GM12872 (cell line): ENCODE measurements around the gene TGFBR3.

Experiments used
- TF ChIP-seq, protein P1 (sequence below): IDR thresholded peaks from 3 replicates; pipeline ENCODE4 v1.5.1; 2011; ENCODE audit warnings: low read depth, mild to moderate bottlenecking, low read length, moderate library complexity; ENCODE audit not compliant: insufficient read depth

TGFBR3 gene

GRCh38 chr1:91736715-91737615 lies 149.0 kb downstream of the TGFBR3 start:
- TF ChIP-seq, protein P1, sequence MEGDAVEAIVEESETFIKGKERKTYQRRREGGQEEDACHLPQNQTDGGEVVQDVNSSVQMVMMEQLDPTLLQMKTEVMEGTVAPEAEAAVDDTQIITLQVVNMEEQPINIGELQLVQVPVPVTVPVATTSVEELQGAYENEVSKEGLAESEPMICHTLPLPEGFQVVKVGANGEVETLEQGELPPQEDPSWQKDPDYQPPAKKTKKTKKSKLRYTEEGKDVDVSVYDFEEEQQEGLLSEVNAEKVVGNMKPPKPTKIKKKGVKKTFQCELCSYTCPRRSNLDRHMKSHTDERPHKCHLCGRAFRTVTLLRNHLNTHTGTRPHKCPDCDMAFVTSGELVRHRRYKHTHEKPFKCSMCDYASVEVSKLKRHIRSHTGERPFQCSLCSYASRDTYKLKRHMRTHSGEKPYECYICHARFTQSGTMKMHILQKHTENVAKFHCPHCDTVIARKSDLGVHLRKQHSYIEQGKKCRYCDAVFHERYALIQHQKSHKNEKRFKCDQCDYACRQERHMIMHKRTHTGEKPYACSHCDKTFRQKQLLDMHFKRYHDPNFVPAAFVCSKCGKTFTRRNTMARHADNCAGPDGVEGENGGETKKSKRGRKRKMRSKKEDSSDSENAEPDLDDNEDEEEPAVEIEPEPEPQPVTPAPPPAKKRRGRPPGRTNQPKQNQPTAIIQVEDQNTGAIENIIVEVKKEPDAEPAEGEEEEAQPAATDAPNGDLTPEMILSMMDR: no peak

GRCh38 chr1:91736146-91736714 lies 149.7 kb downstream of the TGFBR3 start:
- TF ChIP-seq, protein P1: no peak

DNA sequence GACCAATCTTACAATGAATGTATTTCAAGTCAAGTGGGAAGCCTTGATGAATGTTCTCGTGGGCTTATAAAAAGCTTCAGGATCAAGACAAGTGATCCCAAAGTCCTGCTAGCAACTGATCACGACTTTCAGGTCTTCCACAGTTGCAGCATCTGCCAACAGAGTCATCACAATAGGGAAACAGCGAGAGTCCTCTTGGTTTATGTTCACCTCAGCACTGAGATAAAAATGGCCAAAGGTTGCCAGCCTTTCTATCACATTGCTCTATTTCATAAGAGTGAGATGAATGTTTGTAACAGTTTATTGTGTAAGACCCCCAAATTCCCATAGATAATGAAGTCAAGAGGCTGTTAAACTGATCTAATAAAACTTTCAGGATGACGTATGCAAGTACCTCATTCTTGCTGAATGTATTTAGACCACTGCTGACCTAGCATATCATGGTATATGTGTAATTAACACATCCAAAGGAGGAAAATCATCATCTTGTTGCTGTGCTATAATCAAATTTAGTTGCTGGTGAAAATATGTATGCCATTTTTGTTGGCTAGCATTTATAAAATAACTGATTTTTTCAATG lies 150.6 kb downstream of the TGFBR3 start:
- TF ChIP-seq, protein P1: no peak

- TF ChIP-seq, protein P1: no peak
These were observed 151.2 kb downstream of the TGFBR3 start for GRCh38 chr1:91734761-91735160.

- TF ChIP-seq, protein P1: no peak
These were observed 152.7 kb downstream of the TGFBR3 start for GRCh38 chr1:91733108-91733710.

DNA sequence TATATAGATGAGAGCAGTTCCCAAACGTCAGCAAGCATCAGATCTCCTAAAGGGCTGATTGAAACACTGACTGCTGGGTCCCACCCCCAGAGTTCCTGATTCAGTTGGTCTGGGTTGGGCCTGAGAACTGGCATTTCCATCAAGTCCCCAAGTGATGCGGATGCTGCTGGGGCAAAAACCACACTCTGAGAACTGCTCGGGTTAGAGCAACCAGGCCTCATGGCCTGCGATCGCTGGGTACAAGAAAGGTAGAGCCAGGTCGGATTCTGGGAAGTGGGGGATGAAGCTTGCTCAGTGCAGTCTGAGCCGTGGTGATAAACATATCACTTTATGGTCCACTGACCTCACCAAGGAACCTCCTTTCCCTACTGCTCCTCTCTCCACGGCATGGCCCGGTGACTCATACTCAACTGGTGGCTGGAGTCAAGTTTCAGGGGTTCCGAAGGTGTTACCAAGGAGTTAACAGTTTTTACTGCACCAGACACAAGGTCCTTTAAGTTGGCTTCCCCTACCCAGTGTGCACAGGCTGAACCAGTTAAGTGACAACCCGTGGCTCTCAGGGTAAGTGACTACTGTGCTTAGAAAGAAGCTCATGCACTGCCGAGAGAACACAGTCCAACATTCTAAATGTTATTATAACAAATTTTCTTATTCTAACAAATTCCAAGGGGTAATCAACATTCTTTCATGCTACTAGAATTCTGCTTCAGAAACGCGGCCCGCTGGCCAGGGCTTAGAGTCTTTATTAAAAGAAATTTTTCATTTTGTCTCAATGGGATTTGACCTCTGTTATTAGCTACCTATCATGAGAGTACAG lies 153.5 kb downstream of the TGFBR3 start:
- TF ChIP-seq, protein P1: no peak

- TF ChIP-seq, protein P1: no peak
These were observed 154.1 kb downstream of the TGFBR3 start for GRCh38 chr1:91731815-91732214.
